Measurements from ENCODE around the gene NMNAT1. TPM values are rescaled to one million over a fixed set of nuclear protein-coding genes. Genes with fewer than 3 reads are reported as not detected.

Gene NMNAT1
- total RNA-seq, 1 donor = 10.5 TPM

GRCh38 chr1:9960011-9960410 is 16.7 kb downstream of the NMNAT1 start:
- Histone ChIP-seq H3K4me1 (ENCODE audit: insufficient read depth, low read length) (no peaks in the 10 kb centered on the region), H3K27me3 (ENCODE audit: insufficient read depth, low read length) (no peaks in the 10 kb centered on the region), H3K27ac (ENCODE audit: low read depth, low read length) (no peak overlapping the region), H3K4me2 (ENCODE audit: insufficient read depth, low read length) (no peak overlapping the region), H3K79me2 (ENCODE audit: insufficient read depth, low read length) (no peaks in the 10 kb centered on the region), H4K20me1 (ENCODE audit: insufficient read depth, low read length) (no peaks in the 10 kb centered on the region), H3K36me3 (ENCODE audit: insufficient read depth, low read length) (no peaks in the 10 kb centered on the region), H3K9me3 (ENCODE audit: low read depth, low read length) (no peaks in the 10 kb centered on the region), H3K4me3 (ENCODE audit: insufficient read depth, low read length) (no peak overlapping the region), H2AFZ (ENCODE audit: low read length) (no peak overlapping the region)
- no peak for DNase-seq (ENCODE audit: insufficient read length, low spot score, missing footprints)
- no peak for TF ChIP-seq CTCF (IDR thresholded peaks at IDR 0.05; ENCODE audit: extremely low read depth, low read depth, low read length)

GRCh38 chr1:9960706-9961562 is 17.7 kb downstream of the NMNAT1 start:
- Histone ChIP-seq H4K20me1 (ENCODE audit: insufficient read depth, low read length) (no peaks in the 10 kb centered on the region), H3K9me3 (ENCODE audit: low read depth, low read length) (no peaks in the 10 kb centered on the region), H3K27ac (ENCODE audit: low read depth, low read length) (no peak overlapping the region), H3K4me2 (ENCODE audit: insufficient read depth, low read length) (no peak overlapping the region), H3K4me3 (ENCODE audit: insufficient read depth, low read length) (no peak overlapping the region), H2AFZ (ENCODE audit: low read length) (no peak overlapping the region), H3K4me1 (ENCODE audit: insufficient read depth, low read length) (no peaks in the 10 kb centered on the region), H3K79me2 (ENCODE audit: insufficient read depth, low read length) (no peaks in the 10 kb centered on the region), H3K36me3 (ENCODE audit: insufficient read depth, low read length) (no peaks in the 10 kb centered on the region), H3K27me3 (ENCODE audit: insufficient read depth, low read length) (no peaks in the 10 kb centered on the region)
- TF ChIP-seq CTCF (IDR thresholded peaks at IDR 0.05; ENCODE audit: extremely low read depth, low read depth, low read length) = no peak
- no peak for DNase-seq (ENCODE audit: insufficient read length, low spot score, missing footprints)

- no peaks in the 10 kb centered on the region for H3K4me1 ChIP-seq (ENCODE audit: insufficient read depth, low read length)
- no peak for TF ChIP-seq CTCF (IDR thresholded peaks at IDR 0.05; ENCODE audit: extremely low read depth, low read depth, low read length)
- no peaks in the 10 kb centered on the region for H4K20me1 ChIP-seq (ENCODE audit: insufficient read depth, low read length)
- no peak overlapping the region for H3K4me2 ChIP-seq (ENCODE audit: insufficient read depth, low read length)
- H3K9me3 ChIP-seq (ENCODE audit: low read depth, low read length) = no peaks in the 10 kb centered on the region
- DNase-seq (ENCODE audit: insufficient read length, low spot score, missing footprints) = no peak
- no peaks in the 10 kb centered on the region for H3K27me3 ChIP-seq (ENCODE audit: insufficient read depth, low read length)
- no peaks in the 10 kb centered on the region for H3K79me2 ChIP-seq (ENCODE audit: insufficient read depth, low read length)
- no peak overlapping the region for H3K27ac ChIP-seq (ENCODE audit: low read depth, low read length)
- H3K4me3 ChIP-seq (ENCODE audit: insufficient read depth, low read length) = no peak overlapping the region
- no peak overlapping the region for H2AFZ ChIP-seq (ENCODE audit: low read length)
- H3K36me3 ChIP-seq (ENCODE audit: insufficient read depth, low read length) = peaks cover 18% of the 10 kb centered on the region
Observed at GRCh38 chr1:9984253-9984652, 41.0 kb downstream of the NMNAT1 start.

- DNase-seq (ENCODE audit: insufficient read length, low spot score, missing footprints) = no peak
- H3K27ac ChIP-seq (ENCODE audit: low read depth, low read length) = no peak overlapping the region
- no peak overlapping the region for H2AFZ ChIP-seq (ENCODE audit: low read length)
- peaks cover 18% of the 10 kb centered on the region for H3K36me3 ChIP-seq (ENCODE audit: insufficient read depth, low read length)
- TF ChIP-seq CTCF (IDR thresholded peaks at IDR 0.05; ENCODE audit: extremely low read depth, low read depth, low read length) = no peak
- H3K79me2 ChIP-seq (ENCODE audit: insufficient read depth, low read length) = no peaks in the 10 kb centered on the region
- no peaks in the 10 kb centered on the region for H4K20me1 ChIP-seq (ENCODE audit: insufficient read depth, low read length)
- H3K9me3 ChIP-seq (ENCODE audit: low read depth, low read length) = no peaks in the 10 kb centered on the region
- no peak overlapping the region for H3K4me2 ChIP-seq (ENCODE audit: insufficient read depth, low read length)
- H3K4me1 ChIP-seq (ENCODE audit: insufficient read depth, low read length) = no peaks in the 10 kb centered on the region
- no peak overlapping the region for H3K4me3 ChIP-seq (ENCODE audit: insufficient read depth, low read length)
- no peaks in the 10 kb centered on the region for H3K27me3 ChIP-seq (ENCODE audit: insufficient read depth, low read length)
Observed at GRCh38 chr1:9985001-9985400, 41.7 kb downstream of the NMNAT1 start.
